ENCODE measurements around the gene AKT3.

The AKT3 gene

DNA sequence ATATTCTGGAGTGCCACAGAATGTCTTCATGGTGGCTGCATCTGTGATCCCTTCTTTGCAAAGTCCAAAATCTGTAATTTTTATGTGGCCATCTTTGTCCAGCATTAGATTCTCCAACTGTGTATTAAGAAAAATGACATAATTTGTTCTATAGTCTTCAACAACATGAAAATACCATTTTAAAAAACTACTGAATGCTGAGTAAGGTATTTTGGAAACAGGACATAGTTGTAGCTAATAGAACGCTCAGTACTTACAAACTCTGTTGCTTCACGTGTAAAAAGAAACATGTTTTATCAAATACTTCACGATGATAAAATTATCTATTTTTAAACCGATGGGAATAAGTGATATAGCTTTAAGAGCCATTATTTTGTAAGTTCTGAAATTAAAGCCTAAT lies 286.3 kb downstream of the AKT3 start:
- no peak overlapping the region for H2BK5ac ChIP-seq (ENCODE audit: low read depth, low read length, poor library complexity)
- H3K9ac ChIP-seq (ENCODE audit: low read length): no peak overlapping the region
- H3K23ac ChIP-seq (ENCODE audit: low read length): no peak overlapping the region
- no peak overlapping the region for H4K12ac ChIP-seq (ENCODE audit: low read depth, low read length)
- no peak overlapping the region for H2BK12ac ChIP-seq (ENCODE audit: low read length)
- no peak overlapping the region for H3K18ac ChIP-seq (ENCODE audit: low read length)
- H3K4me2 ChIP-seq (ENCODE audit: low read length): no peak overlapping the region
- no CpG with 5 or more reads among the region's 4 CpGs for WGBS (ENCODE audit: extremely low coverage, insufficient coverage, insufficient read length)
- no peak overlapping the region for H2BK120ac ChIP-seq (ENCODE audit: insufficient read depth, low read length, poor library complexity)
- H3K4ac ChIP-seq (ENCODE audit: low read depth, low read length): no peak overlapping the region
- no peak overlapping the region for H3K14ac ChIP-seq (ENCODE audit: low read length)
- no peak overlapping the region for H3K27ac ChIP-seq (ENCODE audit: low read depth, low read length)
- no peak overlapping the region for H2AFZ ChIP-seq (ENCODE audit: insufficient read depth, low read length, poor library complexity)
- no peak overlapping the region for H4K8ac ChIP-seq (ENCODE audit: low read depth, low read length)
- no peak for DNase-seq
- peaks cover 3% of the 10 kb centered on the region for H3K79me1 ChIP-seq (ENCODE audit: low read length)
- no peaks in the 10 kb centered on the region for H3K9me3 ChIP-seq (ENCODE audit: insufficient read depth, low read depth, low read length)
- H3K36me3 ChIP-seq (ENCODE audit: control insufficient read depth in 1 of 2, insufficient read depth in 2 of 2, low read length in 2 of 2): peaks cover 2% of the 10 kb centered on the region in 2 experiments
- peaks cover 0 to 4% of the 10 kb centered on the region in 2 experiments for H3K4me1 ChIP-seq (ENCODE audit: control insufficient read depth in 1 of 2, insufficient read depth in 2 of 2, low read length in 2 of 2)
- H3K4me3 ChIP-seq (ENCODE audit: low read depth, low read length): no peak overlapping the region
- H3K27me3 ChIP-seq (ENCODE audit: insufficient read depth, low read length): no peaks in the 10 kb centered on the region
- H3K79me2 ChIP-seq (ENCODE audit: control insufficient read depth, insufficient read depth, low read length, poor library complexity): no peaks in the 10 kb centered on the region
- H2AK5ac ChIP-seq (ENCODE audit: low read length): no peak overlapping the region
- no peak overlapping the region for H4K91ac ChIP-seq (ENCODE audit: low read depth, low read length)

DNA sequence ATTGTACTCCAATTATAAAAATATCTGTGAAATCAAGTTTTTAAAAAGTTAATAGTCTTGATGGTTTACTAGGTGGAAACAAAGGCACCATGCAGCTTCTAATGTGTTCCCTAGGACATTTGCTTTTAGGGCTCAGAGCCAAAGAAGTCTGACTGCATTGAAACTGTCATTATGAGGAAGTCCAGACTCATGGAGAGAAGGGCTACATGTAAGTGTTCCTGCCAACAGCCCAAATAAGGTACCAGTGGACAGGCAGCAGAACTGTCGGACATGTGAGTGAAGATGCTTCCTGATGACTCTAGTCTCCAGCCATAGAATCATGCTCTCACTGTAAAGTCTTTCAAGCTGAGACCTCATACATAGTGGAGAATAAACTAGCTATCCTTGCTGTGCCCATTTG lies 287.6 kb downstream of the AKT3 start:
- Histone ChIP-seq H3K79me1 (ENCODE audit: low read length) (peaks cover 3% of the 10 kb centered on the region), H3K14ac (ENCODE audit: low read length) (no peak overlapping the region), H3K9ac (ENCODE audit: low read length) (no peak overlapping the region), H2BK120ac (ENCODE audit: insufficient read depth, low read length, poor library complexity) (no peak overlapping the region), H3K36me3 (ENCODE audit: control insufficient read depth in 1 of 2, insufficient read depth in 2 of 2, low read length in 2 of 2) (peaks cover 2% of the 10 kb centered on the region in 2 experiments), H3K23ac (ENCODE audit: low read length) (no peak overlapping the region), H3K4me1 (ENCODE audit: control insufficient read depth in 1 of 2, insufficient read depth in 2 of 2, low read length in 2 of 2) (peaks cover 0 to 4% of the 10 kb centered on the region in 2 experiments), H2BK12ac (ENCODE audit: low read length) (no peak overlapping the region), H4K12ac (ENCODE audit: low read depth, low read length) (no peak overlapping the region), H3K18ac (ENCODE audit: low read length) (no peak overlapping the region), H3K79me2 (ENCODE audit: control insufficient read depth, insufficient read depth, low read length, poor library complexity) (no peaks in the 10 kb centered on the region), H2AK5ac (ENCODE audit: low read length) (no peak overlapping the region), H3K9me3 (ENCODE audit: insufficient read depth, low read depth, low read length) (no peaks in the 10 kb centered on the region), H3K27ac (ENCODE audit: low read depth, low read length) (no peak overlapping the region), H2BK5ac (ENCODE audit: low read depth, low read length, poor library complexity) (no peak overlapping the region), H3K4me3 (ENCODE audit: low read depth, low read length) (no peak overlapping the region), H3K27me3 (ENCODE audit: insufficient read depth, low read length) (no peaks in the 10 kb centered on the region), H3K4ac (ENCODE audit: low read depth, low read length) (no peak overlapping the region), H4K91ac (ENCODE audit: low read depth, low read length) (no peak overlapping the region), H4K8ac (ENCODE audit: low read depth, low read length) (no peak overlapping the region), H3K4me2 (ENCODE audit: low read length) (no peak overlapping the region), H2AFZ (ENCODE audit: insufficient read depth, low read length, poor library complexity) (no peak overlapping the region)
- DNase-seq: no peak
- no CpG with 5 or more reads among the region's 1 CpG for WGBS (ENCODE audit: extremely low coverage, insufficient coverage, insufficient read length)

DNA sequence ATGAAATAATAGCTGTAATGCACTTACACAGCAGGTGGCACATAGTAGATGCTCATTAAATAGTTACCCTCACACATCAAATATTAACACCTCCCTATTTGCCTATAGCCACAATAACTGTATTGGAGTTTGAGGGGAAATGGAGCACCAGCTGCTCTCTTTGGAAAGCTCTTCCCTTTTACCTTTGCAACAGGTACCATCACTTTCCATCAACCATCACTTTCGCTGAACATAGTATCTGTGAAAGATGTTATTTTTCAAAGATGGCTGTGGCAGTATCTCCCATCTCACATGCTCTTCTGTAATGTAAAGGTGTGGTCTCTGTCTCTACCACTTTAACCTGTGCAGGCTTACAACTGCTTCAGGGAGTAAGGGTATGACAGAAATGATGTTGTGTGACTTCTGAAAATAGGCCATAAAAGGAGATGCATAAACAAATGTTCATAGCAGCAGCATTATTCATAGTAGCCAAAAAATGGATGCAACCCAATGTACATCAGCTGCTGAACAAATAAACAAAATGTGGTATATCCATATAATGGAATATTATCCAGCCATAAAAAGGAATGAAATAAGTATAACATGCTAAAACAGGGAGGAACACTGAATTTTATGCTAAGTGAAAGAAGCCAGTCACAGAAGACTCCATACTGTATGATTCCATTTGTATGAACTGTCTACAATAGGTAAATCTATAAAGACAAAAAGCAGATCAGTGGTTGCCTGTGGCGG lies 288.3 kb downstream of the AKT3 start:
- Histone ChIP-seq H3K4ac (ENCODE audit: low read depth, low read length) (no peak overlapping the region), H3K4me1 (ENCODE audit: control insufficient read depth in 1 of 2, insufficient read depth in 2 of 2, low read length in 2 of 2) (peaks cover 0 to 4% of the 10 kb centered on the region in 2 experiments), H3K4me3 (ENCODE audit: low read depth, low read length) (no peak overlapping the region), H2AK5ac (ENCODE audit: low read length) (no peak overlapping the region), H3K9ac (ENCODE audit: low read length) (no peak overlapping the region), H3K9me3 (ENCODE audit: insufficient read depth, low read depth, low read length) (no peaks in the 10 kb centered on the region), H3K27ac (ENCODE audit: low read depth, low read length) (no peak overlapping the region), H3K27me3 (ENCODE audit: insufficient read depth, low read length) (no peaks in the 10 kb centered on the region), H2BK5ac (ENCODE audit: low read depth, low read length, poor library complexity) (no peak overlapping the region), H2AFZ (ENCODE audit: insufficient read depth, low read length, poor library complexity) (no peak overlapping the region), H3K4me2 (ENCODE audit: low read length) (no peak overlapping the region), H4K91ac (ENCODE audit: low read depth, low read length) (no peak overlapping the region), H3K36me3 (ENCODE audit: control insufficient read depth in 1 of 2, insufficient read depth in 2 of 2, low read length in 2 of 2) (no peaks in the 10 kb centered on the region), H3K23ac (ENCODE audit: low read length) (no peak overlapping the region), H2BK12ac (ENCODE audit: low read length) (no peak overlapping the region), H3K79me1 (ENCODE audit: low read length) (peaks cover 3% of the 10 kb centered on the region), H4K8ac (ENCODE audit: low read depth, low read length) (no peak overlapping the region), H4K12ac (ENCODE audit: low read depth, low read length) (no peak overlapping the region), H3K18ac (ENCODE audit: low read length) (no peak overlapping the region), H3K14ac (ENCODE audit: low read length) (no peak overlapping the region), H3K79me2 (ENCODE audit: control insufficient read depth, insufficient read depth, low read length, poor library complexity) (no peaks in the 10 kb centered on the region), H2BK120ac (ENCODE audit: insufficient read depth, low read length, poor library complexity) (no peak overlapping the region)
- WGBS (ENCODE audit: extremely low coverage, insufficient coverage, insufficient read length): no CpG with 5 or more reads among the region's 2 CpGs
- no peak for DNase-seq

DNA sequence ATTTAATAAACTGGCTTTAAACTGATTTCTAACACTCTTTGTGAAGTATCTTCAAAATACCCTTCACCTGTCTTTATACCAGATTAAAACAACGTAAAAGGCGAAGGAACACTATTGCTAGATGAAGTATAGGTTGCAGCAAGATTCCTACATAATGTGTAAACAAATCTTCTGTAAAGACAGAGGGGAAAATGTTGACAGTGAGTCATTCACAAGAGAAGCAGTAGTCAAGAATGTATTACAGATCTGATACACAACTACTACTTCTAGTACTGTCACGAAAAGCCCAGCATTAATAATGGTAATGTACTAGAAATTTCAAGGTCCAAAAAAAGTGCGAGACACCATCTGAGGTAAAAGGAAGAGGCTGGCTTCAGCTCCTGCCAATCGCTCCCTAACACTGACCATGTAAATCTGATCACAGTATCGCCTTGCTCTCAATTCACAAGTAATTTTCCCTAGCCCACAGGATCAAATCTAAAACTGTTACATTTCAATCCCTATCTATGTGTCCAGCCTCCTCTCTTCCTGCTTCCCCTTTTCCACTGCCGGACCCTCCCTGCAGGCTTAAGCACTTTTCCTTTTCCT lies 290.4 kb downstream of the AKT3 start:
- Histone ChIP-seq H4K91ac (ENCODE audit: low read depth, low read length) (no peak overlapping the region), H2BK12ac (ENCODE audit: low read length) (no peak overlapping the region), H2AFZ (ENCODE audit: insufficient read depth, low read length, poor library complexity) (no peak overlapping the region), H3K79me1 (ENCODE audit: low read length) (peaks cover 3% of the 10 kb centered on the region), H3K79me2 (ENCODE audit: control insufficient read depth, insufficient read depth, low read length, poor library complexity) (no peaks in the 10 kb centered on the region), H4K12ac (ENCODE audit: low read depth, low read length) (no peak overlapping the region), H3K27ac (ENCODE audit: low read depth, low read length) (no peak overlapping the region), H3K9ac (ENCODE audit: low read length) (no peak overlapping the region), H2BK120ac (ENCODE audit: insufficient read depth, low read length, poor library complexity) (peak overlapping the region; percentile 33), H3K14ac (ENCODE audit: low read length) (no peak overlapping the region), H3K4me2 (ENCODE audit: low read length) (no peak overlapping the region), H3K23ac (ENCODE audit: low read length) (no peak overlapping the region), H3K9me3 (ENCODE audit: insufficient read depth, low read depth, low read length) (no peaks in the 10 kb centered on the region), H3K4me3 (ENCODE audit: low read depth, low read length) (no peak overlapping the region), H3K27me3 (ENCODE audit: insufficient read depth, low read length) (no peaks in the 10 kb centered on the region), H2BK5ac (ENCODE audit: low read depth, low read length, poor library complexity) (peak overlapping the region; percentile 14), H3K36me3 (ENCODE audit: control insufficient read depth in 1 of 2, insufficient read depth in 2 of 2, low read length in 2 of 2) (no peaks in the 10 kb centered on the region), H2AK5ac (ENCODE audit: low read length) (no peak overlapping the region), H3K4me1 (ENCODE audit: control insufficient read depth in 1 of 2, insufficient read depth in 2 of 2, low read length in 2 of 2) (peaks cover 0 to 4% of the 10 kb centered on the region in 2 experiments), H3K18ac (ENCODE audit: low read length) (no peak overlapping the region), H3K4ac (ENCODE audit: low read depth, low read length) (no peak overlapping the region), H4K8ac (ENCODE audit: low read depth, low read length) (peak overlapping the region; percentile 16)
- no CpG with 5 or more reads among the region's 7 CpGs for WGBS (ENCODE audit: extremely low coverage, insufficient coverage, insufficient read length)
- DNase-seq: peak in 1 of 2 donors; percentile 73
